Measurements from ENCODE around the gene ZNF14.

- TF ChIP-seq ZNF274 (IDR thresholded peaks at IDR 0.05; ENCODE audit: low read depth, low read length) (no peak), YY1 (IDR thresholded peaks at IDR 0.05; ENCODE audit: insufficient read depth, insufficient read length) (no peak), SUZ12 (IDR thresholded peaks at IDR 0.05; ENCODE audit: extremely low read depth, insufficient read depth, insufficient read length) (no peak)
Observed at GRCh38 chr19:19748249-19748938, 15.5 kb upstream of the ZNF14 start.

All from NT2/D1 (cell line).